Measurements from ENCODE around the gene TENT5C. TPM values are rescaled to one million over a fixed set of nuclear protein-coding genes. Genes with fewer than 3 reads are reported as not detected.
A peak's percentile ranks its signal among the peaks of the same experiment; 100 is the strongest.

Gene TENT5C
- total RNA-seq, 1 donor from 2014 or later: not detected

GRCh38 chr1:117573386-117574023 is 32.3 kb upstream of the TENT5C start:
- no peak for DNase-seq (ENCODE audit: low read depth)

- no peak for DNase-seq (ENCODE audit: low read depth)
These were observed 31.6 kb upstream of the TENT5C start for GRCh38 chr1:117574161-117574835.

- peak; percentile 17 for DNase-seq (ENCODE audit: low read depth)
These were observed 30.1 kb upstream of the TENT5C start for GRCh38 chr1:117575586-117576225.

- DNase-seq (ENCODE audit: low read depth): no peak
These were observed 29.6 kb upstream of the TENT5C start for GRCh38 chr1:117576236-117576635.

GRCh38 chr1:117577191-117577885 is 28.5 kb upstream of the TENT5C start:
- no peak for DNase-seq (ENCODE audit: low read depth)

- no peak for DNase-seq (ENCODE audit: low read depth)
These were observed 27.4 kb upstream of the TENT5C start for GRCh38 chr1:117578466-117578865.

- DNase-seq (ENCODE audit: low read depth): no peak
These were observed 26.5 kb upstream of the TENT5C start for GRCh38 chr1:117579221-117579906.

GRCh38 chr1:117580436-117580835 is 25.4 kb upstream of the TENT5C start:
- DNase-seq (ENCODE audit: low read depth): no peak

GRCh38 chr1:117580882-117581281 is 25.0 kb upstream of the TENT5C start:
- no peak for DNase-seq (ENCODE audit: low read depth)

GRCh38 chr1:117581391-117581943 is 24.4 kb upstream of the TENT5C start:
- DNase-seq (ENCODE audit: low read depth): no peak

GRCh38 chr1:117582451-117582850 is 23.4 kb upstream of the TENT5C start:
- no peak for DNase-seq (ENCODE audit: low read depth)

- DNase-seq (ENCODE audit: low read depth): no peak
These were observed 22.6 kb upstream of the TENT5C start for GRCh38 chr1:117583247-117583646.

GRCh38 chr1:117584181-117584580 is 21.7 kb upstream of the TENT5C start:
- no peak for DNase-seq (ENCODE audit: low read depth)

- DNase-seq (ENCODE audit: low read depth): no peak
These were observed 20.8 kb upstream of the TENT5C start for GRCh38 chr1:117585086-117585485.

GRCh38 chr1:117586337-117586736 is 19.5 kb upstream of the TENT5C start:
- no peak for DNase-seq (ENCODE audit: low read depth)

GRCh38 chr1:117586747-117587498 is 18.9 kb upstream of the TENT5C start:
- DNase-seq (ENCODE audit: low read depth): peak; percentile 6

GRCh38 chr1:117587499-117588356 is 18.1 kb upstream of the TENT5C start:
- DNase-seq (ENCODE audit: low read depth): no peak

GRCh38 chr1:117589544-117589943 is 16.3 kb upstream of the TENT5C start:
- DNase-seq (ENCODE audit: low read depth): no peak

GRCh38 chr1:117590273-117590925 is 15.4 kb upstream of the TENT5C start:
- peak; percentile 19 for DNase-seq (ENCODE audit: low read depth)

All from myocyte (in vitro differentiated cells).